HepG2 (cell line): ENCODE data around the gene CDT1. TPM values are rescaled to one million over a fixed set of nuclear protein-coding genes. Genes with fewer than 3 reads are reported as not detected.

Source experiments
- ATF7-NPFF ChIP-seq: sonication (generic); formaldehyde crosslinking; IDR thresholded peaks from 2 replicates; pipeline ENCODE4 v1.8.1; 2023; ENCODE audit warnings: mild to moderate bottlenecking, low read depth, missing genetic modification reagents, moderate library complexity
- EHMT2 ChIP-seq: fragments of 200-600 bp; sonication (generic); IDR thresholded peaks from 2 replicates; pipeline ENCODE4 v1.7.0; 2017; ENCODE audit warnings: antibody characterized with exemption, low read depth, low read length, borderline replicate concordance
- FOXA1 ChIP-seq, 2 experiments: fragments of 450-650 bp in 1 of 2; sonication (generic) in 1 of 2; formaldehyde crosslinking in 1 of 2; IDR thresholded peaks; 2 replicates each; pipeline versions ENCODE4 v1.4.0 to v1.6.1; 2016 to 2020; ENCODE audit warnings: missing genetic modification reagents in 1 of 2
- KAT2B ChIP-seq: fragments of 150-350 bp; IDR thresholded peaks from 2 replicates; pipeline ENCODE4 v1.6.1; 2014; ENCODE audit warnings: low read depth, low read length, borderline replicate concordance
- MXD4 ChIP-seq: IDR thresholded peaks from 2 replicates; pipeline ENCODE4 v1.6.1; 2016; ENCODE audit warnings: mild to moderate bottlenecking, missing biosample characterization, missing genetic modification reagents
- PCBP1 ChIP-seq: fragments of 200-400 bp; formaldehyde crosslinking; IDR thresholded peaks from 2 replicates; pipeline ENCODE4 v1.6.1; 2017; ENCODE audit warnings: mild to moderate bottlenecking, low read depth, low read length, borderline replicate concordance
- POLR2G ChIP-seq: fragments of 200-400 bp; formaldehyde crosslinking; IDR thresholded peaks from 2 replicates; pipeline ENCODE4 v1.6.1; 2018; ENCODE audit warnings: mild to moderate bottlenecking, low read depth, low read length, moderate library complexity
- SPEN ChIP-seq: sonication (generic); formaldehyde crosslinking; IDR thresholded peaks from 2 replicates; pipeline ENCODE4 v1.5.1; 2020; ENCODE audit warnings: low read depth, mild to moderate bottlenecking, missing genetic modification reagents
- TEAD3 ChIP-seq: optimal IDR thresholded peaks from 2 replicates; pipeline ENCODE3; 2016; ENCODE audit warnings: borderline replicate concordance
- U2AF1 ChIP-seq: fragments of 200-400 bp; formaldehyde crosslinking; optimal IDR thresholded peaks from 2 replicates; pipeline ENCODE3; 2017; ENCODE audit warnings: mild to moderate bottlenecking, low read depth, low read length
- ZFX ChIP-seq: sonication (generic); formaldehyde crosslinking; IDR thresholded peaks from 2 replicates; pipeline ENCODE4 v1.4.0; 2020; ENCODE audit warnings: mild to moderate bottlenecking, low read depth, missing genetic modification reagents, moderate library complexity
- ZNF160 ChIP-seq: sonication (generic); formaldehyde crosslinking; IDR thresholded peaks from 2 replicates; pipeline ENCODE4 v1.8.0; 2022; ENCODE audit warnings: mild to moderate bottlenecking, inconsistent platforms, missing genetic modification reagents
- ZNF260 ChIP-seq: sonication (generic); formaldehyde crosslinking; IDR thresholded peaks from 2 replicates; pipeline ENCODE4 v1.4.0; 2020; ENCODE audit warnings: missing genetic modification reagents, low read depth, mild to moderate bottlenecking, borderline replicate concordance
- ZNF441 ChIP-seq: sonication (generic); formaldehyde crosslinking; IDR thresholded peaks from 2 replicates; pipeline ENCODE4 v1.7.0; 2021; ENCODE audit warnings: missing genetic modification reagents, borderline replicate concordance
- ZNF460 ChIP-seq: sonication (generic); formaldehyde crosslinking; IDR thresholded peaks from 2 replicates; pipeline ENCODE4 v1.5.1; 2020; ENCODE audit warnings: missing genetic modification reagents, mild to moderate bottlenecking, borderline replicate concordance
- ZNF569 ChIP-seq: sonication (generic); formaldehyde crosslinking; IDR thresholded peaks from 2 replicates; pipeline ENCODE4 v1.5.0; 2020; ENCODE audit warnings: mild to moderate bottlenecking, missing genetic modification reagents, moderate library complexity, borderline replicate concordance
- ZNF572 ChIP-seq: sonication (generic); formaldehyde crosslinking; IDR thresholded peaks from 2 replicates; pipeline ENCODE4 v1.5.1; 2020; ENCODE audit warnings: mild to moderate bottlenecking, missing genetic modification reagents
- ZNF589 ChIP-seq: sonication (generic); formaldehyde crosslinking; conservative IDR thresholded peaks from 2 replicates; pipeline ENCODE4 v1.8.0; 2022; ENCODE audit warnings: mild to moderate bottlenecking, moderate library complexity, missing genetic modification reagents
- ZNF790 ChIP-seq: sonication (generic); formaldehyde crosslinking; IDR thresholded peaks from 2 replicates; pipeline ENCODE4 v1.8.0; 2022; ENCODE audit warnings: missing genetic modification reagents, mild to moderate bottlenecking, borderline replicate concordance
- ZNF816 ChIP-seq: sonication (generic); formaldehyde crosslinking; IDR thresholded peaks from 2 replicates; pipeline ENCODE4 v1.8.0; 2022; ENCODE audit warnings: missing genetic modification reagents, mild to moderate bottlenecking, borderline replicate concordance
- ZNF883 ChIP-seq: sonication (generic); formaldehyde crosslinking; IDR thresholded peaks from 2 replicates; pipeline ENCODE4 v1.5.1; 2020; ENCODE audit warnings: mild to moderate bottlenecking, missing genetic modification reagents; ENCODE audit errors: not compliant biosample characterization
- polyA plus RNA-seq, 8 experiments: library from polyadenylated mRNA; depleted of rRNA in 3 of 8; stranded (reverse) in 7 of 8; unstranded in 1 of 8; fragments of >200 nt; fragmentation: Illumina TruSeq in 4 of 8; extraction: Trizol in 4 of 8; gene quantifications; 2 replicates each; pipeline versions ENCODE4 v1.2.1 to v1.2.3, GENCODE V29; 2011 to 2016; ENCODE audit warnings: low read depth in 4 of 8, missing spikeins in 1 of 8, mixed read lengths in 1 of 8; ENCODE audit not compliant: insufficient read depth in 1 of 8
- total RNA-seq, 5 experiments: library from RNA; depleted of rRNA; stranded (reverse); fragments of >200 nt; fragmentation: Illumina TruSeq; extraction: Trizol; gene quantifications; 2 replicates each; pipeline ENCODE4 v1.2.3, GENCODE V29; 2016; ENCODE audit warnings: low read depth in 1 of 5
- TF ChIP-seq, protein P1 (sequence below): sonication (generic); formaldehyde crosslinking; IDR thresholded peaks from 2 replicates; pipeline ENCODE4 v1.4.0; 2020; ENCODE audit warnings: mild to moderate bottlenecking, missing genetic modification reagents, borderline replicate concordance
- TF ChIP-seq, protein P2 (sequence below): sonication (generic); formaldehyde crosslinking; IDR thresholded peaks from 2 replicates; pipeline ENCODE4 v1.4.0; 2020; ENCODE audit warnings: missing genetic modification reagents

The CDT1 gene
- total and polyA plus RNA-seq, 2 of the 13 experiments (the other 11 are each of a cell fraction or from before 2014, with no cell fraction given) = 23.1 to 23.8 TPM

DNA sequence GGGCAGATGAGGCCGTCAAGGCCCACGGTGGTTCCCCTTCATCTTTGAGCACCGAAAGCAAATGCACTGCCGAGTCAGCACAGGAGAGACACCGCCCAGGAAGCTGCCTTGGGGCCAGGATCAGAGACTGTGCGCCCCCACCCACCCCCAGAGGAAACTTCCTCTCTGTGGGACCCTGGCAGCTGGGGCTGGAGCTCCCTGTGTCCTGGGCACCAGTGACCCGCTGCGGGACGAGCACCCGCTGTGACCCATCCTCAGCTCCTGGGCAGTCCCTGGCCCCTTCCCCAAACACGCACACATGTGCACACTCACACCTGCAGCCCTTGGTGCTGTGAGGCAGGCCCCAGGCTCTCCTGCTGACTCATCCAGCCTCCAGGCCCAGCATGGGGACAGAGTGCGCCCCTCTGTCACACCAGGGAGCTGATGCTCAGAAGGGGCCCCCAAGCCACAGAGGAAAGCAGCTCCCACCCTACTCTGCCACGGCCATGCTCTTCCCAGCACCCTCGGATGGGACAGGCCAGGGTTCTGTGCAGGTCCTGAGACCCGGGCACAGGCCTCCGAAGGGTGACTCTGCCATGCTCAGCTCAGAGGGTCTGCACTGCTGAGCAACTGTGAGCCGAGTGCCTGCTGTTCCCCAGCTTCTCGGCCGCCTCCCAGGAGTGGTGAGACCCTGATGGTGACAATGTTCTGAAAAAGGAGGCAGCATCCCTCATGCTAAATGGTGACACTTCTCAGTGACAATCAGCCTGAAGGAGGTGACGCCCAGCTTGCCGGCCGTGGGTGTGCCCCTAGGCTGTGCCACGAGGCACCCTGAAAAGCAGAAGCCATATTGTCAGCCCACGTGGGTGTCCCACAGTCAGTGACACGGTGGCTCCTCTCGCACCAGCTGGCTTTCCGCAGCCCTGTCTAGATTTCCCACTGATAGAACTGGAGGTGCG lies 22.2 kb upstream of the CDT1 start (continued):
- TF ChIP-seq ZNF816 (CRISPR knock-in tag) = no peak
- no peak for TF ChIP-seq ZNF441 (CRISPR knock-in tag)
- no peak for TF ChIP-seq MXD4
- TF ChIP-seq, protein P1, sequence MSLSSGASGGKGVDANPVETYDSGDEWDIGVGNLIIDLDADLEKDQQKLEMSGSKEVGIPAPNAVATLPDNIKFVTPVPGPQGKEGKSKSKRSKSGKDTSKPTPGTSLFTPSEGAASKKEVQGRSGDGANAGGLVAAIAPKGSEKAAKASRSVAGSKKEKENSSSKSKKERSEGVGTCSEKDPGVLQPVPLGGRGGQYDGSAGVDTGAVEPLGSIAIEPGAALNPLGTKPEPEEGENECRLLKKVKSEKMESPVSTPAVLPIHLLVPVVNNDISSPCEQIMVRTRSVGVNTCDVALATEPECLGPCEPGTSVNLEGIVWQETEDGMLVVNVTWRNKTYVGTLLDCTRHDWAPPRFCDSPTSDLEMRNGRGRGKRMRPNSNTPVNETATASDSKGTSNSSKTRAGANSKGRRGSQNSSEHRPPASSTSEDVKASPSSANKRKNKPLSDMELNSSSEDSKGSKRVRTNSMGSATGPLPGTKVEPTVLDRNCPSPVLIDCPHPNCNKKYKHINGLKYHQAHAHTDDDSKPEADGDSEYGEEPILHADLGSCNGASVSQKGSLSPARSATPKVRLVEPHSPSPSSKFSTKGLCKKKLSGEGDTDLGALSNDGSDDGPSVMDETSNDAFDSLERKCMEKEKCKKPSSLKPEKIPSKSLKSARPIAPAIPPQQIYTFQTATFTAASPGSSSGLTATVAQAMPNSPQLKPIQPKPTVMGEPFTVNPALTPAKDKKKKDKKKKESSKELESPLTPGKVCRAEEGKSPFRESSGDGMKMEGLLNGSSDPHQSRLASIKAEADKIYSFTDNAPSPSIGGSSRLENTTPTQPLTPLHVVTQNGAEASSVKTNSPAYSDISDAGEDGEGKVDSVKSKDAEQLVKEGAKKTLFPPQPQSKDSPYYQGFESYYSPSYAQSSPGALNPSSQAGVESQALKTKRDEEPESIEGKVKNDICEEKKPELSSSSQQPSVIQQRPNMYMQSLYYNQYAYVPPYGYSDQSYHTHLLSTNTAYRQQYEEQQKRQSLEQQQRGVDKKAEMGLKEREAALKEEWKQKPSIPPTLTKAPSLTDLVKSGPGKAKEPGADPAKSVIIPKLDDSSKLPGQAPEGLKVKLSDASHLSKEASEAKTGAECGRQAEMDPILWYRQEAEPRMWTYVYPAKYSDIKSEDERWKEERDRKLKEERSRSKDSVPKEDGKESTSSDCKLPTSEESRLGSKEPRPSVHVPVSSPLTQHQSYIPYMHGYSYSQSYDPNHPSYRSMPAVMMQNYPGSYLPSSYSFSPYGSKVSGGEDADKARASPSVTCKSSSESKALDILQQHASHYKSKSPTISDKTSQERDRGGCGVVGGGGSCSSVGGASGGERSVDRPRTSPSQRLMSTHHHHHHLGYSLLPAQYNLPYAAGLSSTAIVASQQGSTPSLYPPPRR = no peak
- no peak for TF ChIP-seq KAT2B
- TF ChIP-seq, protein P2, sequence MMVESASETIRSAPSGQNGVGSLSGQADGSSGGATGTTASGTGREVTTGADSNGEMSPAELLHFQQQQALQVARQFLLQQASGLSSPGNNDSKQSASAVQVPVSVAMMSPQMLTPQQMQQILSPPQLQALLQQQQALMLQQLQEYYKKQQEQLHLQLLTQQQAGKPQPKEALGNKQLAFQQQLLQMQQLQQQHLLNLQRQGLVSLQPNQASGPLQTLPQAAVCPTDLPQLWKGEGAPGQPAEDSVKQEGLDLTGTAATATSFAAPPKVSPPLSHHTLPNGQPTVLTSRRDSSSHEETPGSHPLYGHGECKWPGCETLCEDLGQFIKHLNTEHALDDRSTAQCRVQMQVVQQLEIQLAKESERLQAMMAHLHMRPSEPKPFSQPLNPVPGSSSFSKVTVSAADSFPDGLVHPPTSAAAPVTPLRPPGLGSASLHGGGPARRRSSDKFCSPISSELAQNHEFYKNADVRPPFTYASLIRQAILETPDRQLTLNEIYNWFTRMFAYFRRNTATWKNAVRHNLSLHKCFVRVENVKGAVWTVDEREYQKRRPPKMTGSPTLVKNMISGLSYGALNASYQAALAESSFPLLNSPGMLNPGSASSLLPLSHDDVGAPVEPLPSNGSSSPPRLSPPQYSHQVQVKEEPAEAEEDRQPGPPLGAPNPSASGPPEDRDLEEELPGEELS (CRISPR knock-in tag) = no peak
- TF ChIP-seq ZNF572 (CRISPR knock-in tag) = no peak
- TF ChIP-seq PCBP1 = no peak
- TF ChIP-seq TEAD3 = no peak
- TF ChIP-seq ZNF589 = no peak
- no peak for TF ChIP-seq ATF7-NPFF
- TF ChIP-seq ZNF790 (CRISPR knock-in tag) = no peak
- no peak for TF ChIP-seq ZNF569 (CRISPR knock-in tag)
- TF ChIP-seq ZNF260 = no peak
- no peak for TF ChIP-seq EHMT2
- no peak for TF ChIP-seq SPEN (CRISPR knock-in tag)
- no peak for TF ChIP-seq U2AF1
- TF ChIP-seq FOXA1 (IDR thresholded peaks at IDR 0.05) = no peak
- no peak for TF ChIP-seq FOXA1 (CRISPR knock-in tag; IDR thresholded peaks at IDR 0.05)
- TF ChIP-seq ZFX = peak; percentile 33; the same call in 1 of the 2 replicates
- TF ChIP-seq ZNF160 (CRISPR knock-in tag) = no peak
- no peak for TF ChIP-seq ZNF460 (CRISPR knock-in tag)
- TF ChIP-seq ZNF883 (CRISPR knock-in tag) = no peak
- TF ChIP-seq POLR2G = no peak
